ENCODE measurements around the gene PLA2G4E.

DNA sequence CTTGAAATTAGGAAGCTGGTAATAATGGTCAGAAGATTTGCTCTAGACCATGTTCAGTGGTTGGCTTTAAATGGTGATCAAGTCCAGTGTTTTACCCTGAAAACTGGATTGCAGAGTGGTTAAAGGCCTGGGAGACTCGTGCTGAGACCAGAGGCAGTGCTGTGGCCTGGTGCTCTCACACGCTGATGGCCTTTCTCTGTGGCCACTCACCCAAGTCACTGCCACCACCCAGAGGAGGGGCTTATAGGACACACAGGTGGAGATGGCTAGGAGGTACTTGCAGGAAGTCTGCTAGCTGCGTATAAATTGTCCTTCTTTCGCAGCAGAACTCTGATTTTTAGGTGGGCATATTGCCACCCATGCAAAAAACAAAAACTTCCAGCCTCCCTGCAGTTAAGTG lies 42.3 kb downstream of the PLA2G4E start:
- TF ChIP-seq, protein P1, sequence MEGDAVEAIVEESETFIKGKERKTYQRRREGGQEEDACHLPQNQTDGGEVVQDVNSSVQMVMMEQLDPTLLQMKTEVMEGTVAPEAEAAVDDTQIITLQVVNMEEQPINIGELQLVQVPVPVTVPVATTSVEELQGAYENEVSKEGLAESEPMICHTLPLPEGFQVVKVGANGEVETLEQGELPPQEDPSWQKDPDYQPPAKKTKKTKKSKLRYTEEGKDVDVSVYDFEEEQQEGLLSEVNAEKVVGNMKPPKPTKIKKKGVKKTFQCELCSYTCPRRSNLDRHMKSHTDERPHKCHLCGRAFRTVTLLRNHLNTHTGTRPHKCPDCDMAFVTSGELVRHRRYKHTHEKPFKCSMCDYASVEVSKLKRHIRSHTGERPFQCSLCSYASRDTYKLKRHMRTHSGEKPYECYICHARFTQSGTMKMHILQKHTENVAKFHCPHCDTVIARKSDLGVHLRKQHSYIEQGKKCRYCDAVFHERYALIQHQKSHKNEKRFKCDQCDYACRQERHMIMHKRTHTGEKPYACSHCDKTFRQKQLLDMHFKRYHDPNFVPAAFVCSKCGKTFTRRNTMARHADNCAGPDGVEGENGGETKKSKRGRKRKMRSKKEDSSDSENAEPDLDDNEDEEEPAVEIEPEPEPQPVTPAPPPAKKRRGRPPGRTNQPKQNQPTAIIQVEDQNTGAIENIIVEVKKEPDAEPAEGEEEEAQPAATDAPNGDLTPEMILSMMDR (IDR thresholded peaks at IDR 0.05), result no peak
- TF ChIP-seq POLR2A (IDR thresholded peaks at IDR 0.05) (no peak), EP300 (IDR thresholded peaks at IDR 0.05) (no peak), POLR2AphosphoS5 (IDR thresholded peaks at IDR 0.05) (no peak)
